Subcutaneous abdominal adipose tissue (tissue), 5 donors: ENCODE measurements around the gene SLC2A5.

Experiments used
- H3K27ac ChIP-seq: one replicate; pipeline ENCODE4 v1.7.0; 2013; ENCODE audit warnings: low read depth, mild to moderate bottlenecking, inconsistent platforms, low read length, moderate library complexity
- H3K27me3 ChIP-seq, 5 donors: one replicate each; pipeline ENCODE4 v1.7.0; 2013; ENCODE audit warnings: low read length in 5 of 5, inconsistent platforms in 1 of 5; ENCODE audit not compliant: control insufficient read depth in 5 of 5, insufficient read depth in 4 of 5
- H3K36me3 ChIP-seq, 5 donors: one replicate each; pipeline ENCODE4 v1.7.0; 2013; ENCODE audit warnings: low read length in 5 of 5; ENCODE audit not compliant: control insufficient read depth in 5 of 5, insufficient read depth in 5 of 5
- H3K4me1 ChIP-seq, 5 donors: one replicate each; pipeline ENCODE4 v1.7.0; 2013; ENCODE audit warnings: low read length in 5 of 5, mild to moderate bottlenecking in 3 of 5, moderate library complexity in 1 of 5; ENCODE audit not compliant: control insufficient read depth in 5 of 5, insufficient read depth in 5 of 5
- H3K4me3 ChIP-seq, 5 donors: one replicate each; pipeline ENCODE4 v1.7.0; 2013; ENCODE audit warnings: low read length in 5 of 5, low read depth in 1 of 5
- H3K9ac ChIP-seq, 5 donors: one replicate each; pipeline ENCODE4 v1.7.0; 2013; ENCODE audit warnings: low read length in 5 of 5, mild to moderate bottlenecking in 4 of 5, moderate library complexity in 3 of 5
- H3K9me3 ChIP-seq, 5 donors: one replicate each; pipeline ENCODE4 v1.7.0; 2013; ENCODE audit warnings: low read length in 5 of 5; ENCODE audit not compliant: control insufficient read depth in 5 of 5
- donor health status: healthy.
- donor health status: healthy.
- donor health status: healthy.
- donor health status: healthy.
- donor health status: healthy.

The SLC2A5 gene, protein sequence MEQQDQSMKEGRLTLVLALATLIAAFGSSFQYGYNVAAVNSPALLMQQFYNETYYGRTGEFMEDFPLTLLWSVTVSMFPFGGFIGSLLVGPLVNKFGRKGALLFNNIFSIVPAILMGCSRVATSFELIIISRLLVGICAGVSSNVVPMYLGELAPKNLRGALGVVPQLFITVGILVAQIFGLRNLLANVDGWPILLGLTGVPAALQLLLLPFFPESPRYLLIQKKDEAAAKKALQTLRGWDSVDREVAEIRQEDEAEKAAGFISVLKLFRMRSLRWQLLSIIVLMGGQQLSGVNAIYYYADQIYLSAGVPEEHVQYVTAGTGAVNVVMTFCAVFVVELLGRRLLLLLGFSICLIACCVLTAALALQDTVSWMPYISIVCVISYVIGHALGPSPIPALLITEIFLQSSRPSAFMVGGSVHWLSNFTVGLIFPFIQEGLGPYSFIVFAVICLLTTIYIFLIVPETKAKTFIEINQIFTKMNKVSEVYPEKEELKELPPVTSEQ

GRCh38 chr1:9069326-9070100, at the start of gene SLC2A5:
SLC2A5 (minus strand) TSS chr1:9069635; CDS start chr1:9069536, 99 bp downstream.
- H3K4me3 ChIP-seq = peak within 1 kb of the TSS in 4 of 5 donors; percentile 17 to 55 (median 52)
- H3K27ac ChIP-seq = peak within 1 kb of the TSS; percentile 91
- H3K27me3 ChIP-seq = no peaks in the 10 kb centered on the region
- H3K9me3 ChIP-seq = no peaks in the 10 kb centered on the region
- no peaks in the 10 kb centered on the region for H3K36me3 ChIP-seq
- H3K9ac ChIP-seq = peak within 1 kb of the TSS; percentile 0 to 65 (median 40)
- H3K4me1 ChIP-seq = peaks cover 7 to 60% (median 47%) of the 10 kb centered on the region in 5 donors

GRCh38 chr1:9118186-9118585, 48.8 kb upstream of the SLC2A5 start:
- Histone ChIP-seq H3K27ac (no peak overlapping the region), H3K4me1 (peaks cover 0 to 5% (median 0%) of the 10 kb centered on the region in 5 donors), H3K27me3 (no peaks in the 10 kb centered on the region), H3K36me3 (peaks cover 0 to 4% (median 0%) of the 10 kb centered on the region in 5 donors), H3K4me3 (no peak overlapping the region), H3K9me3 (no peaks in the 10 kb centered on the region), H3K9ac (no peak overlapping the region)

DNA sequence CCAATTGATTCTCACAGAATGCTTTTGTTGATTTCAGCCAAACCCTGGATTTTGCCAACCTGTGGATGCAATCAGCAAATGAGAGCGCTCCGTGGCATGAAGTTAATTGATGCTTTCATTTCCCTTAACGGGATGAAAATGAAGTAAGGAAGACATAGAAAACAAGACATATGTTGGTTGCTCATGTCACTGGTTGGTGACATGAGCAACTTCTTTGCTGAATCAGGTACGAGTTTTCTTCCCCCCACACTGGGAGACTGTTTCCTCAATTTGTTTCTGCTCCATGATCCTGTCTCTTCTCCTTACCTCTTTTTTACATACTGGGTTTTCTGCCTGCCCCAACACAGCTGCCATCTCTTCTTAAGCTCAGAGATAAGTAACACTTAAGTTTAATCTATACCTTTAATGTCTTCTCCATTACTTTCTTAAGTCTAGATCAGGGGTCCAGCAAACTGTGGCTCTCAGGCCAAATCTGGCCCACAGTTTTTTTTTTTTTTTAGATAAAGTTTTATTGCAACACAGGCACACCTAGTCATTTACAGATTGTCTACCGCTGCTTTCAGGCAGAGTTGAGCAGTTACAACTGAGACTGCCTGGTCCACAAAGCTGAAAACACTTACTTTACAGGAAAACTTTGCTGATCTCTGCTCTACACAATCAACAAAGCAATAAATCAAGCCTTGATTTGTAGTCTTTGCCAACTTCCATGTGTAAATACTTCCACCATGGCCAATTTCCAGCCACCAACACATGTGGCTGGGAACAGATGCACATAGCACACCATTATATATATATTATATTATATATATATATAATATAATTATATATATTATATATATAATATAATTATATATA, 46.1 kb upstream of the SLC2A5 start:
- Histone ChIP-seq H3K9me3 (no peaks in the 10 kb centered on the region), H3K27ac (no peak overlapping the region), H3K4me1 (peaks cover 0 to 5% (median 4%) of the 10 kb centered on the region in 5 donors)

GRCh38 chr1:9112961-9113880, 43.8 kb upstream of the SLC2A5 start:
- Histone ChIP-seq H3K27ac (no peak overlapping the region), H3K4me1 (peaks cover 0 to 7% (median 4%) of the 10 kb centered on the region in 5 donors)

More for the DNA sequence above, 46.1 kb upstream of the SLC2A5 start:
- H3K27me3 ChIP-seq = no peaks in the 10 kb centered on the region
- no peak overlapping the region for H3K4me3 ChIP-seq
- peaks cover 0 to 8% (median 3%) of the 10 kb centered on the region in 5 donors for H3K36me3 ChIP-seq
- H3K9ac ChIP-seq = no peak overlapping the region

DNA sequence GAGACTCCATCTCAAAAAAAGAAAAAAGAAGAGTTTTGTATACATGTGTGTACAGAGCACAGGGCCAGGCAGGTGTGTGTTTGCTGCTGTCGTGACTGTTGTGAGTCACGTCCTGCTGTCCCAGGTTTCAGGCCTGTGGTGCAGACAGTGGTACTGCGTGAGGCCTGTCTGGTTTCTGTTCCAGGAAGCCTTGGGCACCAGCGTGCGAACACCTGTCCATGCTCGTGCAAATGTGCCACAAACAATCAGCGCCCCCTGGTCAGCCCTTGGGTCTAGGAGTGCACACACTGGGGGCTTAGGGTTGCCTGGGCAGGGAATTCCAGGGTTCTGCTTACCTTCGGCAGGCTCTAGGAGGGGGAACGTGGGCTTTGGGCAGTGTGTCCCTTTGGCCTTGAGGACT, 42.5 kb upstream of the SLC2A5 start:
- H3K27ac ChIP-seq = no peak overlapping the region

More at GRCh38 chr1:9112961-9113880, 43.8 kb upstream of the SLC2A5 start:
- no peak overlapping the region for H3K4me3 ChIP-seq
- no peaks in the 10 kb centered on the region for H3K9me3 ChIP-seq
- H3K36me3 ChIP-seq = peaks cover 0 to 8% (median 3%) of the 10 kb centered on the region in 5 donors
- no peak overlapping the region for H3K9ac ChIP-seq
- H3K27me3 ChIP-seq = no peaks in the 10 kb centered on the region

DNA sequence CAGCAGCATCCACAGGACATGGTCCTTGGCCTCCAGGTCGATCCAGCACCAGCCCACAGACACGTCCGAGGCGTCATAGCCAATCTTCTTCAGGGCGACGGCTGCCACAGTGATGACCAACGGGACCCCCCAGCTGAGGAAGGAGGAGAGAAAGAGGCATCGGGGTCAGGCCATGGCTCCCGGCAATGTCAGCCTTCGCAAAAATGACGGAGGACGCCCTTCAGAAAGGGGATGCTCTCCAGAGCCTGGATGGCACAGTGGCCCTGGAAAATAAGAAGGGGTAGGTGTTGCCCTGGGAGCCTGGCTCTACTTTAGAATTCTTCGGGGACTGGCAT, 41.9 kb upstream of the SLC2A5 start:
- peaks cover 0 to 8% (median 4%) of the 10 kb centered on the region in 5 donors for H3K36me3 ChIP-seq

More for the DNA sequence above, 42.5 kb upstream of the SLC2A5 start:
- Histone ChIP-seq H3K9ac (no peak overlapping the region), H3K27me3 (no peaks in the 10 kb centered on the region), H3K9me3 (no peaks in the 10 kb centered on the region), H3K4me1 (peaks cover 0 to 7% (median 4%) of the 10 kb centered on the region in 5 donors), H3K36me3 (peaks cover 0 to 8% (median 4%) of the 10 kb centered on the region in 5 donors), H3K4me3 (no peak overlapping the region)

DNA sequence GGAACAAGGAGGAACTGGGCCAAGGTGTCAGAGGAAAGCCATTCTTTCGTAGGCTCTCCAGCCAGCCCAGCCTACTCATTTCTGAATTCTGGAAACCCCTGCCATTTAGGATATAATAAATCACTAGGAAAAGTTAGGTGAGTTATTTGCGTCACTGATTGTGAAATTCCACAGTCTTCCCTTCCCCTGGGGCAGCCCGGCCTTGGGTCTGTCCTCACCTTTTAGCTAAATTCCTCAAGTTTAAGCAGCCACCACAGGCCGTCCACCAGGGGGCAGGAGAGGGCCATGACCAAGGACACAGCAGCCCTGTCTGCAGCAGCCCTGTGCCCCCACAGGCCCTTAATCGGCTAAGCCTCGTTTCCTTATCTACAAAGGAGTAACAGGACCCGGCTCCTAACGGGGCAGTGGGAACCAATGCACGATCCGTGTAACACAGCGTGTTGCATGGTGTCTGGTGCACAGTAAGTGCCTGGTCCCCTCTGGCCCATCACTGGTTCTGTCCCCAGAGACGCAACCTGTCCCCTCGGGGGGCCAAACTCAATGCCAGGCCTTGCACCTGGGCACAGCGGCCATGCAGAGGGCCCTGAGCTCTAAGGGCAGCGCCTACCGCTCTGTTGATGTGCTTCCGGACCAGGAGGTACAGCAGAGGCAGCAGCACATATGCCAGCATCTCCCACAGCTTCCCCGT, 41.4 kb upstream of the SLC2A5 start:
- H3K4me1 ChIP-seq = peaks cover 0 to 7% (median 3%) of the 10 kb centered on the region in 5 donors
- no peak overlapping the region for H3K4me3 ChIP-seq
- no peak overlapping the region for H3K27ac ChIP-seq
- no peaks in the 10 kb centered on the region for H3K27me3 ChIP-seq
- no peaks in the 10 kb centered on the region for H3K9me3 ChIP-seq
- H3K9ac ChIP-seq = no peak overlapping the region
- H3K36me3 ChIP-seq = peaks cover 0 to 8% (median 4%) of the 10 kb centered on the region in 5 donors

More for the DNA sequence above, 41.9 kb upstream of the SLC2A5 start:
- H3K9me3 ChIP-seq = no peaks in the 10 kb centered on the region
- peaks cover 0 to 7% (median 4%) of the 10 kb centered on the region in 5 donors for H3K4me1 ChIP-seq
- H3K27me3 ChIP-seq = no peaks in the 10 kb centered on the region
- H3K9ac ChIP-seq = no peak overlapping the region
- no peak overlapping the region for H3K27ac ChIP-seq
- H3K4me3 ChIP-seq = no peak overlapping the region

DNA sequence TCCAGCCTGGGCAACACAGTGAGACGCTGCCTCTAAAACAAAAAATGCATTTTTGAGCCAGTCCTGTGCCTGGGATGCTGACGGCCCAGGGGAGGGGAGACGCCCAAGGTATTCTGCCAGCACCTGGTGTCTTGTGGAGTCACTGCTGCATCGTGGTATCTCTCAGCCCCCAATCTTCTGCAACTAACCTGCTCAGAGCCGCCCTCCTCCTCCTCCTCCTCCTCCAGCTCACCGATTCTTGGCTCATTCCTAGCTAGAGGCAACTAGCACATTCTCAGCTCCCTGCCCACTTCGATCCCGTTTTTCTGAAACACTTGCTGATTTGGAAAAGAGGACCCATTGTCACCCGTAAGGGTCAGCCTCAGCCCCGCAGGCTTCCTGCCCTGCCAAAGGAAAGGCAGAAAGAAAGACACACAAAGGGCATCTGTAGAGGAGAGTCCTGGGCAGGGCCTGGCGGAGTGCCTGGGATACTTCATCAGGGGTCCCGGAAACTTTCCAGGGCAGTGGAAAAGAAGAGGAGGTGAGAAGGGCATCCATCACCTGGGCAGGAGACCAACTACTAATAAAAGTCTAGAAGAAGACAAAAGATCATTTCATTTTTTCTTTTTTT, 38.7 kb upstream of the SLC2A5 start:
- Histone ChIP-seq H3K9ac (no peak overlapping the region), H3K4me1 (peaks cover 0 to 7% (median 2%) of the 10 kb centered on the region in 5 donors), H3K27me3 (no peaks in the 10 kb centered on the region), H3K9me3 (no peaks in the 10 kb centered on the region), H3K27ac (no peak overlapping the region), H3K36me3 (peaks cover 0 to 26% (median 20%) of the 10 kb centered on the region in 5 donors), H3K4me3 (no peak overlapping the region)
